Memory B cell (primary cell): ENCODE data around the gene C6orf47.
"Not testable (repeated sequence)": the region's sequence is repeated elsewhere in the genome, so short reads cannot be mapped to it uniquely, and the experiment has no call there.

ENCODE experiments used
- ATAC-seq: fragments of 150-1000 bp; cut with Tn5 transposase; 2 replicates; pipeline ENCODE4 v1.10.0; 2021; ENCODE audit warnings: low read depth, mild to moderate bottlenecking, moderate library complexity
- DNase-seq, 2 donors: peaks; one replicate each; pipeline ENCODE4 v3.0.0; 2022; ENCODE audit warnings: low spot score in 2 of 2
- H3K27ac Mint-ChIP-seq: one replicate; pipeline ENCODE4 v1.8.0; 2022; ENCODE audit warnings: mild to moderate bottlenecking, moderate library complexity, mixed read lengths
- H3K27me3 Mint-ChIP-seq: one replicate; pipeline ENCODE4 v1.8.0; 2022; ENCODE audit warnings: mixed read lengths
- H3K36me3 Mint-ChIP-seq: one replicate; pipeline ENCODE4 v1.8.0; 2022; ENCODE audit warnings: mild to moderate bottlenecking, mixed read lengths
- H3K4me1 Mint-ChIP-seq: one replicate; pipeline ENCODE4 v1.8.0; 2022; ENCODE audit warnings: mixed read lengths
- H3K4me3 Mint-ChIP-seq: one replicate; pipeline ENCODE4 v1.8.0; 2022; ENCODE audit warnings: mild to moderate bottlenecking, moderate library complexity, mixed read lengths
- H3K9me3 Mint-ChIP-seq: one replicate; pipeline ENCODE4 v1.8.0; 2022; ENCODE audit warnings: mixed read lengths

C6orf47 gene, protein sequence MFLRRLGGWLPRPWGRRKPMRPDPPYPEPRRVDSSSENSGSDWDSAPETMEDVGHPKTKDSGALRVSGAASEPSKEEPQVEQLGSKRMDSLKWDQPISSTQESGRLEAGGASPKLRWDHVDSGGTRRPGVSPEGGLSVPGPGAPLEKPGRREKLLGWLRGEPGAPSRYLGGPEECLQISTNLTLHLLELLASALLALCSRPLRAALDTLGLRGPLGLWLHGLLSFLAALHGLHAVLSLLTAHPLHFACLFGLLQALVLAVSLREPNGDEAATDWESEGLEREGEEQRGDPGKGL

DNA sequence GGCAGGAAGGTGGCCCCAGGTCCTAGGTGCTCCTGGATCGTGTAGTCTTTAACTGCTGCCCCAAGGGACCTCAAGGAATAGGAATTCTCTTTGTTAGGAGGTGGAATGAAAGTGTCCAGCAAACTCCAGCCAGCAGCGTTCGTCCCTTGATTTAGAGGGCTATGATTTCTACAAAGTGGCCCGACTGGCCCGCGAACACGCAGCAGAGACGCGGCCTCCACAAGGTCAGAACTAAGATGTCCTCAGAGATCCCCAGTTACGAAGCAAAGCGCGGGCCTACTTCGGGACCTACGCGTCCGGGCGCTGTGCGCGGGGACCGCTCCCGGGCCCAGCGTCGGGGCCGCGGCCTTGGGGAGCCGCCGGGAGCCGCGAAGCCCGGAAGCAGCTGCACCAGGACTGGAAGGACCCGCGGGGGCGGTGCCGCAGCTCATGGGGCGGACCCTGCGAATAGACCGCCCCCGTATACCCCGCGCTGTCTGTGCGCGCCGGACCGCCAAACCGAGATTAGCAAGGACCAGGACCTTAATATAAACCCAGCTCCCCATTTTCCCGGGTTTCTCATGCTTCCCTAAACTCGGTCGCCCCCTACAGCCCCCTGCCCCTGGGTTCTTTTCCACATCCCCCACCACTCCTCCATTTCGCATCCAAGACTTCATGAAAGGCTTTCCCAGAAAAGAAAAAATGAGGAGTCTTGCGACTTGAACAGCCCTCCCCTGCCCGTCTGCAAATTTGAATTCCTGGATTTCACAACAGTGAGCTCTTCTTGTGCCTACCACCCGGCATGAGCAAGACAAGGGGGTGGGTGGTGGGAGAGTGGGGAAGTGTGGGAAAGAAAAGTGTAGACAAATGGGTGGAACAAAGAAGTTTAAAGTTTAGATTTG is at the start of gene C6orf47:
Gene C6orf47 (minus strand): TSS at position 398 of the 881 bp plus-strand sequence. CDS start 831 bp downstream, outside the sequence.
- H3K27me3 Mint-ChIP-seq: no peaks in the 10 kb centered on the region
- peak within 1 kb of the TSS; percentile 87 for H3K27ac Mint-ChIP-seq
- peaks cover 21% of the 10 kb centered on the region for H3K36me3 Mint-ChIP-seq
- peak within 1 kb of the TSS; percentile 94 for H3K4me3 Mint-ChIP-seq
- no peaks in the 10 kb centered on the region for H3K9me3 Mint-ChIP-seq
- ATAC-seq: peak; percentile 59
- H3K4me1 Mint-ChIP-seq: peaks cover 69% of the 10 kb centered on the region
- DNase-seq: peak; percentile 43 to 69

DNA sequence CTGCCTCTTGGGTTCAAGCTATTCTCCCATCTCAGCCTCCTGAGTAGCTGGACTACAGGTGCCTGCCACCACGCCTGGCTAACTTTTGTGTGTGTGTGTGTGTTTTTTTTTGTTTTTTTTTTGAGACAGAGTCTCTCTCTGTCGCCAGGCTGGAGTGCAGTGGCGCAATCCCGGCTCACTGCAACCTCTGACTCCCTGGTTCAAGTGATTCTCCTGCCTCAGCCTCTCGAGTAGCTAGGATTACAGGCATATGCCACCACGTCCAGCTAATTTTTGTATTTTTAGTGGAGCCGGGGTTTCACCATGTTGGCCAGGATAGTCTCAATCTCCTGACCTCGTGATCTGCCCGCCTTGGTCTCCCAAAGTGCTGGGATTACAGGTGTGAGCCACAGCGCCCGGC is 48.6 kb upstream of the C6orf47 start:
- not testable (repeated sequence) for H3K36me3 Mint-ChIP-seq, ATAC-seq, H3K27ac Mint-ChIP-seq, DNase-seq, H3K27me3 Mint-ChIP-seq, H3K9me3 Mint-ChIP-seq, H3K4me3 Mint-ChIP-seq
- H3K4me1 Mint-ChIP-seq: peaks cover 12% of the 10 kb centered on the region

DNA sequence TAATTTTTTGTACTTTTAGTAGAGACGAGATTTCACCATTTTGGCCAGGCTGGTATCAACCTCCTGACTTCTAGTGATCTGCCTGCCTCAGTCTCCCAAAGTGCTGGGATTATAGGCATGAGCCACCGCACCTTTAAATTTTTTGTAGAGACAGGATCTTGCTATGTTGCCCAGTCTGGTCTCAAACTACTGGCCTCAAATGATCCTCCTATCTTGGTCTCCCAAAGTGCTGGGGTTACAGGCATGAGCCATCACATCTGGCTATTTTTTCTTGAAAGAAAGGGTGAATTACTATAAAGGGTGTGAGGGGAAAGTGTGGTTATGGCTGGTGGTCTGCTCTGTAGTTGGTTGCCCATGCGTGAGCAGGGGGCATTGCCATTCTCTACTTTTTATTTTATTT is 47.6 kb upstream of the C6orf47 start:
- Mint-ChIP-seq H3K36me3 (no peaks in the 10 kb centered on the region), H3K27me3 (no peaks in the 10 kb centered on the region), H3K27ac (no peak overlapping the region)

DNA sequence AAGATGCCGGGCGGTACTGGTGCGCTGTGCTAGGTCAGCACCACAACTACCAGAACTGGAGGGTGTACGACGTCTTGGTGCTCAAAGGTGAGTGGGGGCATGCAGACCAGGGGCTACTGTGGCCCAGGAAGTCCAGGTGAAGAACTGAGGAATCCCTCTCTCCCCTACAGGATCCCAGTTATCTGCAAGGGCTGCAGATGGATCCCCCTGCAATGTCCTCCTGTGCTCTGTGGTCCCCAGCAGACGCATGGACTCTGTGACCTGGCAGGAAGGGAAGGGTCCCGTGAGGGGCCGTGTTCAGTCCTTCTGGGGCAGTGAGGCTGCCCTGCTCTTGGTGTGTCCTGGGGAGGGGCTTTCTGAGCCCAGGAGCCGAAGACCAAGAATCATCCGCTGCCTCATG is 47.1 kb upstream of the C6orf47 start:
- Mint-ChIP-seq H3K9me3 (no peaks in the 10 kb centered on the region), H3K4me1 (peaks cover 14% of the 10 kb centered on the region), H3K4me3 (no peak overlapping the region), H3K36me3 (no peaks in the 10 kb centered on the region), H3K27me3 (no peaks in the 10 kb centered on the region), H3K27ac (no peak overlapping the region)
- no peak for ATAC-seq
- no peak for DNase-seq

More for the DNA sequence above, 47.6 kb upstream of the C6orf47 start:
- H3K9me3 Mint-ChIP-seq: no peaks in the 10 kb centered on the region
- H3K4me3 Mint-ChIP-seq: no peak overlapping the region
- ATAC-seq: no peak
- H3K4me1 Mint-ChIP-seq: peaks cover 14% of the 10 kb centered on the region
- DNase-seq: no peak

DNA sequence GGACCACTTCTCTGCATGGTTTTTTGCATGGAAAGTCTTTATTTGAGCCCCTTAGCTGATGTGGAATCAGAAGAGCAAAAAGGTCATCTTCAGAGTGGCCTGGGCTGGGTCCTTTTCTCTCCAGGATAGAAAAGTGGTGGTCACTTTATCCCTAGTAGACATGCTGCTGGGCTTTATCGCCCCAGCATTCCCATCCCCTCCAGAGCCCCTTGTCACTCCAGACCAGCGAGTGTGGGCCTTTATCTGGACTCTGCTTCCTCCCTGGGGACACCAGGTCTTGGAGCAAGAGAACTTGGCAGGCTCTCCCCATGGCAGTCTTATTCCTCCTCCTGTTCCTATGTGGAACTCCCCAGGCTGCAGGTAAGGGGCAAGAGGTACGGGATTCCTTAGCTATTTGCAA is 46.0 kb upstream of the C6orf47 start, which contains the start of gene LY6G6F:
Gene LY6G6F (plus strand): TSS at position 268 of the 400 bp plus-strand sequence. CDS start 41 bp downstream, at position 309.
- ATAC-seq (no peak), DNase-seq (no peak)
- Mint-ChIP-seq H3K27me3 (no peaks in the 10 kb centered on the region), H3K36me3 (no peaks in the 10 kb centered on the region), H3K4me3 (no peak within 1 kb of the TSS), H3K9me3 (no peaks in the 10 kb centered on the region), H3K27ac (no peak within 1 kb of the TSS), H3K4me1 (peaks cover 19% of the 10 kb centered on the region)

DNA sequence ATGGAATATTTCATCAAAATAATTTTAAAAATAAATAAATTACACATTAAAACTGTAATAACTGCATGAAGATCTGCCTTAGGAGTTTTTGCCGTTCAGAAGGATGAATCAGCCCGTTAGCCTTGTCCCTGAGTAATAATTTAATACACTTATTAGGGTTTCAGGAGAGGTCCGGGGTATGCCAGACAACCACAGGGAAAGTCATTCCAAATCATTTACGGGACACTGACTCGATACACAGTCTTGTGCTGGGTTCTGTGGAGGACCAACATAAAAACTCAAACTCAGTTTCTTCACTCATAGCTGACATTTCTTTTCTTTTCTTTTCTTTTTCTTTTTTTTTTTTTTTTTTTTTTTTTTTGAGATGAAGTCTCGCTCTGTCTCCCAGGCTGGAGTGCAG is 45.4 kb upstream of the C6orf47 start:
- H3K9me3 Mint-ChIP-seq: no peaks in the 10 kb centered on the region
- ATAC-seq (no peak), DNase-seq (no peak)
- peaks cover 22% of the 10 kb centered on the region for H3K4me1 Mint-ChIP-seq
- no peaks in the 10 kb centered on the region for H3K36me3 Mint-ChIP-seq
- H3K27me3 Mint-ChIP-seq: no peaks in the 10 kb centered on the region
- H3K4me3 Mint-ChIP-seq: no peak overlapping the region
- H3K27ac Mint-ChIP-seq: no peak overlapping the region

DNA sequence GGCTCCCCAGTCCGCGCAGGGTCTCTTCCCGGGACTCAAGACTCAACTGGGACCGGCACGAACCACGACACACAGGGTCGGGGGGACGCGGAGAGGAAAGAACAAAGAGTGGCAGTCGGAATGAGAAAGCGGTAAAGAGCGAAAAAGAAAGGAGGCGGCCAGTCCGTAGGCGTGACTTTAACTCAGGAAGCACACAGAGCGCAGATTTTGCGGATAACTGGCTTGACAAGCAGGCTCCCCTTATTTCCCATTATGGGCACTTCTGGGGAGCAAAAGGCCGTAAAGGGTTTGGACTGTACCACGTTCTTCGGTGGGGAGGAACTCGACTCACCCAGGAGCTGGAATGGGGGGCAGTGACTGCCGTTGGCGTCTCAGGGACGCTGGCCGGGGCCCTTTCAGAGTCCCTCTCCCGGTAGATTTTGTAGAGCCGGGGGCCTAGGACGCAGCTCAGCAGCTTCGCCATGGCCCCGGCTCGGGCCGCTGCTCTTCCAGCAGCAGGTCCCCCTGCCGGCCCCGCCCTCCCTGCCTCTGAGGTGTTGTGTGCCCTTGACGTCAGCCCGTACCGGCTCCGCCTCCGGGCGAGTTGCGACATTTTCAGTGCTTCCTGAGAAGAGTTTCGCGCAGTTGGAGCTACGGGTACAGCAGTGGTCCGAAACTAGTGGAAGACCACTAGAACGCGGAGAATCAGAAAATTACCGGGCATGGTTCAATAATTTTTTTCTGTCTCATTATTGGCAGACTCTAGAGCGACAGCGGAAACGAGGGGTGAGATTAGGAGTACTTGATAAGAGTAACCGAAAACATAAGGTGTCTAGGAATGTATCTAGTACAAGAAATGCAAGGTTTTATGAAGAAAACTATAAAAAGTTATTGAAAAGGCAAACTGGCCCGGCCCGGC is 42.5 kb upstream of the C6orf47 start, which contains the start of gene ABHD16A:
Gene ABHD16A (minus strand): TSS at position 506 of the 898 bp plus-strand sequence. CDS start 43 bp downstream, at position 463.
- Mint-ChIP-seq H3K9me3 (no peaks in the 10 kb centered on the region), H3K4me1 (peaks cover 17% of the 10 kb centered on the region), H3K36me3 (no peaks in the 10 kb centered on the region), H3K4me3 (peak within 1 kb of the TSS; percentile 99), H3K27me3 (no peaks in the 10 kb centered on the region), H3K27ac (peak within 1 kb of the TSS; percentile 97)
- ATAC-seq (peak; percentile 95), DNase-seq (peak; percentile 93 to 95)

DNA sequence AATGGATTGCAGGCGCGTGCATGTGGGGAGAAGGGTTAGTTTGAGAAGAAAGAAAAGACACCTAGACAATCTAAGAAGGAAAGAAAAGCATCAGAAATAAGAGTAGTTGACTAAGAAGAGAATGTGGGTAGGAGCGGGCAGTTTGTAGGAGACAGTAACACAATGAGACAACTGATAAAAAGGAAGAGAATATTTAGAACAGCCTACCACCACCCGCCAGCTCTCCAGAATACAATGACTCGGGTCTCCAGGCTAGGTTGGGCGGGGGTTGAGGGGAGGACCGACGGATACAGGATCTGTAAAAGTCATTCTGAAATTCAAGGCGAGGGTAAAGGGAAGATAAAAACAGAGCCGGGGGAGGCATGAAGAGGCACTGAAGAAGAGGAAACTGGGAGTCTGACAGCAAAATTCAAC is 41.8 kb upstream of the C6orf47 start:
- DNase-seq (no peak), ATAC-seq (no peak)
- Mint-ChIP-seq H3K36me3 (peaks cover 3% of the 10 kb centered on the region), H3K4me1 (peaks cover 21% of the 10 kb centered on the region), H3K9me3 (no peaks in the 10 kb centered on the region), H3K27me3 (no peaks in the 10 kb centered on the region), H3K4me3 (peak overlapping the region; percentile 99), H3K27ac (peak overlapping the region; percentile 97)

DNA sequence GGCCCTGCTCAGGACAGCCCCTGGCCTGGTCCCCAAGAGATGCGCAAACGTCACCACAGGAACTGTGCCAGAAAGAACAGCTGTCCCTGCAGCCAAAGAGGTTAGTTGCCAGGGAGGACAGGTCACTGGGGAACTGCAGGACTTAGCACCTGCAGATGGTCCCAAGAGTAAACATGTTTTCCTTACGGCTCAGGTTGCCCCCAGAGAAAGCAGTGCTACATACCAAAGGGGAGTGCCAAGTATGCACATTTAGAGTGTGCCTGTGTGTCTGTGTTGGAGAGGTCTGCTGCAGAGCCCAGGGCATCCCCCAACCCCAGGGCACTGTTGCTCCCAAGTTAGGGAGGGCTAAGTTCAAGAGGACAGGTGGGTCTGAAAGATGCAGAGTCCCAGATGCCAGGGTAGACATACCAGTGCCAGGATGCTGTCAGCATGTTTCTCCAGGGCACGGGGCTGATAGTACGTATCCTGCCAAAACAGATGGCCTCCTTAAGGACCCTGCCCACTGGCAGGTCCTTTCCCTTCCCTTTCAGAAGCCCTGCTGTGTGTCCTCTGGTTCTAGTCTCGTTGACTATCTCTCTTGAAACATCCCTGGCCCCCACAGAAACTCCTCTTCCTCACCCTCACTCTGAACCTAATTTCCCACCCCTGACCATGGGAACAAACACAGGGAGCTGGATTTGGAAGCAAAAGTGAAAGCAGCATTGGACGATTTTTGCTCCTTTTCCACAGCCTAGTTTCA is 41.3 kb upstream of the C6orf47 start:
- Mint-ChIP-seq H3K36me3 (peaks cover 5% of the 10 kb centered on the region), H3K4me1 (peaks cover 23% of the 10 kb centered on the region), H3K27me3 (no peaks in the 10 kb centered on the region), H3K9me3 (no peaks in the 10 kb centered on the region), H3K27ac (peak overlapping the region; percentile 97), H3K4me3 (peak overlapping the region; percentile 99)
- no peak for DNase-seq
- ATAC-seq: no peak

DNA sequence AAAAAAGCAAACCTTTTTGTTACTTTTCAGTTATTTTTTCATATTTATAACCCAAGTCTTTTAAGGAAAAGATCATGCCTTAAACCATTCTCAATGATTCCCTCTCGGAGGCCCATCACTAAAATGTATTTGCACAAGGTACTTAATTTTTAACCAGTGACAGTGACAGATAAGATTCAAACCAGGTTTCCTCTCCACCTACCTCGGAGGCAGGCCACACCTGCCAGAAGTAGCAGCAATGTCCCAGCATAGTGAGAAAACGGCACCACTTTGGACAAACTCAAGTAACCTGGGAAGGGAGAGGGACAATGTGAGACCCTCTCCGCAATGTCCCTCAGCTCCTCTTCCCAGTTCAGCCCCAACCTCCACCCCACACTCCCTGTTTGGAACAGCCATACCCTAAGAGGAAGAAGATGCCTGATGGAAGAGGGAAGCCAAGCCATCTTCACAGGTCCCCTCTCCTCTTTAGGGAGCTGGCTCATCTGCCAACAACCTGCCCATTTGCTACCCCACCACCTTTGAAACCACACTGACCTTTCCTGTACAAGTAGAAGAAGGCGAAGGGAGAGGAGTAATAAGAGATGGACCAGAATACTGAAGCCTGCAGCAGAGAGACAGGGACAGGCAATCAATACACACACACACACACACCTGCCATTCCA is 40.3 kb upstream of the C6orf47 start:
- H3K27me3 Mint-ChIP-seq: no peaks in the 10 kb centered on the region
- DNase-seq: no peak
- no peaks in the 10 kb centered on the region for H3K9me3 Mint-ChIP-seq
- H3K27ac Mint-ChIP-seq: no peak overlapping the region
- no peak for ATAC-seq
- peak overlapping the region; percentile 49 for H3K4me3 Mint-ChIP-seq
- peaks cover 7% of the 10 kb centered on the region for H3K36me3 Mint-ChIP-seq
- peaks cover 23% of the 10 kb centered on the region for H3K4me1 Mint-ChIP-seq

DNA sequence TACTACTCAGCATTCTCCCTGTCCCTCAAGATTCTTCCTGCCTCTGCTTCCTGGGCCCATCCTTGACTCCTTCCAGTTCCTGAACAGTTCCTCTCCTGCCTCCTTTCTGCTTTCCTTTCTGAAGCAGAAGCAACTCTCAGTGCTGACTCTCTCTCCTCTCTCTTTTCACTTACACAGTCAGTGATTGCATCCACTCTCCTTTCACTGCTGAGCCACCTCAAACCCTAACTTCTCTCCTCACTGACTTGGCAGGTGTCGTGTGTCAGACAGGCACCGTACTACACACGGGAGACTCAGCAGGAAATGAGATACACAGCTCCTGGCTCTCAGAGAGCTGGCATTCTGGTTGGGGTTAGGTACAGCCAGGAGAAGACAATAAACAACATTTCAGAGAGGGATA is 37.0 kb upstream of the C6orf47 start:
- H3K9me3 Mint-ChIP-seq: no peaks in the 10 kb centered on the region
- H3K27ac Mint-ChIP-seq: no peak overlapping the region
- DNase-seq (no peak), ATAC-seq (no peak)
- H3K36me3 Mint-ChIP-seq: peaks cover 11% of the 10 kb centered on the region
- H3K4me3 Mint-ChIP-seq: no peak overlapping the region
- no peaks in the 10 kb centered on the region for H3K27me3 Mint-ChIP-seq
- peaks cover 21% of the 10 kb centered on the region for H3K4me1 Mint-ChIP-seq

DNA sequence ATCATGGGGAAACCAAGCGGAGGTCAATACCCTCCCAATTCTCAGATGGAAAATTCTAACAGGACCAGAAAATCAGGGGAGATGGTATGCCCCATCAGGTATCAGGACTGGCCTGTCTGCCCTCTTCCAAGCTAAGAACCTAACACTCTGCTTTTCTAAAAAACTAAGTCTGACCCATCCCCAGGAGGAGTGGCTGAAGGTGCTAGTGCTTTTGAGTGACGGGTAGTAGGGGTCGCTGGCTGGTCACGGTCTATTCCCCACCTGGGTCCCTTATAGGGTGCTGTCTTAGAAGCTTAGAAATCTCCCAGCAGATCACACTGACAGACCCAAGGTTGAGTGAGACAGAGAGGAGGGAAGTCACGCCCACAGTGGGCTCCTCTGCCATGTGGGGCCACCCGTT is 33.0 kb upstream of the C6orf47 start:
- Mint-ChIP-seq H3K36me3 (peaks cover 16% of the 10 kb centered on the region), H3K27ac (peak overlapping the region; percentile 20), H3K9me3 (no peaks in the 10 kb centered on the region), H3K27me3 (no peaks in the 10 kb centered on the region), H3K4me1 (peaks cover 26% of the 10 kb centered on the region), H3K4me3 (no peak overlapping the region)
- no peak for ATAC-seq
- DNase-seq: no peak
